SK-N-SH (cell line): ENCODE measurements around the gene CDKL4. TPM values are rescaled to one million over a fixed set of nuclear protein-coding genes. Genes with fewer than 3 reads are reported as not detected.
"Not testable (repeated sequence)": the region's sequence is repeated elsewhere in the genome, so short reads cannot be mapped to it uniquely, and the experiment has no call there.

Source experiments
- CTCF ChIA-PET: fragments of 300-600, 350-600 bp; formaldehyde crosslinking; extraction: SDS; loops from one replicate; lab custom pipeline; 2021; lab: Yijun Ruan, JAX
- POLR2A ChIA-PET: fragments of 350-600 bp; sonication (Branson Sonifier 250); formaldehyde crosslinking; extraction: SDS; loops from one replicate; lab custom pipeline; 2020; ENCODE audit warnings: antibody characterized with exemption, inconsistent platforms; lab: Yijun Ruan, JAX
- DNase-seq: peaks from one replicate; pipeline ENCODE4 v3.0.0; 2012
- H2AFZ ChIP-seq: fragments of 200-600 bp; sonication (generic); 2 replicates; pipeline ENCODE4 v1.8.1; 2016; ENCODE audit warnings: antibody characterized with exemption, mild to moderate bottlenecking, low read depth
- H3F3A ChIP-seq: fragments of 200-600 bp; sonication (generic); replicated peaks from 2 replicates; pipeline ENCODE3; 2016; ENCODE audit warnings: antibody characterized with exemption, mild to moderate bottlenecking; ENCODE audit not compliant: insufficient read depth
- H3K27ac ChIP-seq, 2 experiments: fragments of 200-500 bp in 1 of 2; fragments of 200-600 bp in 1 of 2; sonication (Bioruptor generic) in 1 of 2; sonication (generic), shearing (Covaris generic) in 1 of 2; 2 replicates each; pipeline versions ENCODE4 v1.5.1 to v1.6.1; 2014 to 2016; ENCODE audit warnings: low read depth in 2 of 2, inconsistent platforms in 1 of 2, low read length in 1 of 2, mild to moderate bottlenecking in 1 of 2, mixed read lengths in 1 of 2
- H3K27me3 ChIP-seq: fragments of 200-600 bp; sonication (generic), shearing (Covaris generic); 2 replicates; pipeline ENCODE4 v1.6.1; 2016; ENCODE audit warnings: mixed run types; ENCODE audit not compliant: insufficient read depth
- H3K36me3 ChIP-seq, 2 experiments: fragments of 200-500 bp in 1 of 2; fragments of 200-600 bp in 1 of 2; sonication (Bioruptor generic) in 1 of 2; sonication (generic) in 1 of 2; replicated peaks in 1 of 2; 2 replicates each; pipeline versions ENCODE3 to v1.5.1; 2014 to 2016; ENCODE audit warnings: low read length in 1 of 2, mild to moderate bottlenecking in 1 of 2; ENCODE audit not compliant: insufficient read depth in 2 of 2, control insufficient read depth in 1 of 2
- H3K4me1 ChIP-seq, 2 experiments: fragments of 200-500 bp in 1 of 2; fragments of 200-600 bp in 1 of 2; sonication (Bioruptor generic) in 1 of 2; sonication (generic), shearing (Covaris generic) in 1 of 2; 2 replicates each; pipeline versions ENCODE4 v1.5.1 to v1.6.1; 2014 to 2016; ENCODE audit warnings: low read depth in 1 of 2, low read length in 1 of 2, mixed run types in 1 of 2; ENCODE audit not compliant: insufficient read depth in 2 of 2, control insufficient read depth in 1 of 2
- H3K4me2 ChIP-seq: fragments of 200-600 bp; sonication (generic), shearing (Covaris generic); 2 replicates; pipeline ENCODE4 v1.6.1; 2017; ENCODE audit warnings: mixed run types
- H3K4me3 ChIP-seq, 2 experiments: fragments of 200-500 bp in 1 of 2; fragments of 200-600 bp in 1 of 2; sonication (Bioruptor generic) in 1 of 2; sonication (generic), shearing (Covaris generic) in 1 of 2; 2 replicates each; pipeline versions ENCODE4 v1.5.1 to v1.8.1; 2014 to 2016; ENCODE audit warnings: low read depth in 2 of 2, inconsistent platforms in 1 of 2, low read length in 1 of 2, mild to moderate bottlenecking in 1 of 2, mixed read lengths in 1 of 2, moderate library complexity in 1 of 2
- H3K79me2 ChIP-seq: fragments of 200-600 bp; sonication (generic); 2 replicates; pipeline ENCODE4 v1.8.1; 2017; ENCODE audit warnings: mild to moderate bottlenecking; ENCODE audit not compliant: insufficient read depth
- H3K9ac ChIP-seq: fragments of 200-600 bp; sonication (generic); 2 replicates; pipeline ENCODE4 v1.6.1; 2017; ENCODE audit warnings: mixed run types
- H3K9me2 ChIP-seq: fragments of 200-600 bp; sonication (generic); 2 replicates; pipeline ENCODE4 v1.6.1; 2017; ENCODE audit warnings: mixed run types
- H3K9me3 ChIP-seq: fragments of 200-600 bp; sonication (generic); 2 replicates; pipeline ENCODE4 v1.6.1; 2017; ENCODE audit warnings: mixed run types, mild to moderate bottlenecking, moderate library complexity
- H4K20me1 ChIP-seq: fragments of 200-600 bp; sonication (generic); 2 replicates; pipeline ENCODE4 v1.6.1; 2017; ENCODE audit warnings: mild to moderate bottlenecking, mixed run types; ENCODE audit not compliant: insufficient read depth
- FOXM1 ChIP-seq: IDR thresholded peaks from 2 replicates; pipeline ENCODE4 v1.4.0; 2012; ENCODE audit warnings: low read depth, mild to moderate bottlenecking
- RFX5 ChIP-seq: IDR thresholded peaks from 2 replicates; pipeline ENCODE4 v1.6.1; 2012; ENCODE audit warnings: mild to moderate bottlenecking, improper control_type of control experiment, low read length
- TCF12 ChIP-seq: IDR thresholded peaks from 2 replicates; pipeline ENCODE4 v1.4.0; 2012
- WGBS: methylation state at CpG from one replicate; pipeline ENCODE4 v1.1.6; 2017; ENCODE audit warnings: low lambda C conversion rate; 5-methylcytosine and 5-hydroxymethylcytosine counted together
- polyA plus RNA-seq, 3 experiments: library from polyadenylated mRNA; depleted of rRNA; stranded (reverse); fragments of >200 nt; gene quantifications; 2 replicates each; pipeline ENCODE4 v1.2.3, GENCODE V29; 2012
- TF ChIP-seq, protein P1 (sequence below): fragments of 150-350 bp; IDR thresholded peaks from 2 replicates; pipeline ENCODE4 v1.6.1; 2016; ENCODE audit warnings: mild to moderate bottlenecking, low read depth, low read length
- TF ChIP-seq, protein P2 (sequence below): fragments of 150-350 bp; IDR thresholded peaks from 2 replicates; pipeline ENCODE4 v1.6.1; 2017; ENCODE audit warnings: antibody characterized with exemption, low read length, low read depth, borderline replicate concordance

Gene CDKL4
- polyA plus RNA-seq, 1 of the 3 experiments (the other 2 are of a cell fraction): 0.81 TPM

DNA sequence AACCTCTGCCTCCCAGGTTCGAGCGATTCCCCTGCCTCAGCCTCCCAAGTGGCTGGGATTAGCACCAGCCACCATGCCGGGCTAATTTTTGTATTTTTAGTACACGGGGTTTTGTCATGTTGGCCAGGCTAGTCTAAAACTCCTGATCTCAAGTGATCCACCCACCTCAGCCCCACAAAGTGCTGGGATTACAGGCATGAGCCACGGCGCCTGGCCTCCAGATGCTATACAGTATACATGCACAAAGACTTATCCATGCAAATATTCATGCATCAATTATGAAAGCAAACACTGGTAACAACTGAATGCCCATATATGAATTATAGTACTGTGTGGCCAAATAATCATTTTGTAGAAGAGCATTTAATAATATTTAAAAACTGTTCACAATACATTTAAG lies 86.9 kb downstream of the CDKL4 start:
- WGBS: 97% methylated on average over 6 of the region's 6 CpGs
- Histone ChIP-seq H3K9me2 (no peaks in the 10 kb centered on the region), H3K4me2 (no peak overlapping the region), H3K4me3 (no peak overlapping the region), H3K27me3 (no peaks in the 10 kb centered on the region), H3F3A (no peaks in the 10 kb centered on the region), H2AFZ (no peak overlapping the region), H3K36me3 (no peaks in the 10 kb centered on the region), H3K9me3 (no peaks in the 10 kb centered on the region), H3K9ac (no peak overlapping the region), H3K4me1 (no peaks in the 10 kb centered on the region), H3K79me2 (no peaks in the 10 kb centered on the region), H3K27ac (no peak overlapping the region), H4K20me1 (no peaks in the 10 kb centered on the region)
- no peak for DNase-seq
- CTCF ChIA-PET: no interaction called here
- POLR2A ChIA-PET: no interaction called here
- TF ChIP-seq TCF12: no peak

DNA sequence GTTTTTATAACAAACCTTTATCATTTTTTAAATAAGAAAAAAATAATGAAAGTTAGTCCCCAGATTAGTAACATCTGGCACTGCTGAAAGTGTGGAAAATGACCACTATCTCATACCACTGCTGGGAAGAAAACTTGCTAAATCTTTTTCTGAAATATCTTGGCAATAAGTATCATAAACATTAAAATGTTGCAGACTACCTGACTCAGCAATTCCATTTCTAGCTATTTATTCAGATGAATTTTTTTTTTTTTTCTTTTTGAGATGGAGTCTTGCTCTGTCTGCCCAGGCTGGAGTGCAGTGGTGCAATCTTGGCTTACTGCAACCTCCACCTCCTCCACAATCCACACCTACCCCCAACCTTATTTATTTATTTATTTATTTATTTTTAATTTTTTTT lies 87.7 kb downstream of the CDKL4 start:
- Histone ChIP-seq H3K27ac (no peak overlapping the region), H2AFZ (no peak overlapping the region), H3K4me2 (no peak overlapping the region), H4K20me1 (no peaks in the 10 kb centered on the region), H3K4me3 (no peak overlapping the region), H3F3A (no peaks in the 10 kb centered on the region), H3K9ac (no peak overlapping the region), H3K27me3 (no peaks in the 10 kb centered on the region), H3K36me3 (no peaks in the 10 kb centered on the region), H3K79me2 (no peaks in the 10 kb centered on the region), H3K4me1 (no peaks in the 10 kb centered on the region), H3K9me3 (no peaks in the 10 kb centered on the region), H3K9me2 (no peaks in the 10 kb centered on the region)
- ChIA-PET CTCF (interaction anchor here (0.6 to 1.3 kb wide), 4 partner anchors 32 to 216 kb away, joined by 3 read pairs; no protein-coding TSS in a partner anchor), POLR2A (interaction anchor here (0.5 kb wide), 1 partner anchor 103 kb away, joined by 3 read pairs; no protein-coding TSS in a partner anchor)
- TF ChIP-seq, protein P1, sequence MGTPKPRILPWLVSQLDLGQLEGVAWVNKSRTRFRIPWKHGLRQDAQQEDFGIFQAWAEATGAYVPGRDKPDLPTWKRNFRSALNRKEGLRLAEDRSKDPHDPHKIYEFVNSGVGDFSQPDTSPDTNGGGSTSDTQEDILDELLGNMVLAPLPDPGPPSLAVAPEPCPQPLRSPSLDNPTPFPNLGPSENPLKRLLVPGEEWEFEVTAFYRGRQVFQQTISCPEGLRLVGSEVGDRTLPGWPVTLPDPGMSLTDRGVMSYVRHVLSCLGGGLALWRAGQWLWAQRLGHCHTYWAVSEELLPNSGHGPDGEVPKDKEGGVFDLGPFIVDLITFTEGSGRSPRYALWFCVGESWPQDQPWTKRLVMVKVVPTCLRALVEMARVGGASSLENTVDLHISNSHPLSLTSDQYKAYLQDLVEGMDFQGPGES: no peak
- TF ChIP-seq RFX5 (no peak), FOXM1 (no peak)
- TF ChIP-seq, protein P2, sequence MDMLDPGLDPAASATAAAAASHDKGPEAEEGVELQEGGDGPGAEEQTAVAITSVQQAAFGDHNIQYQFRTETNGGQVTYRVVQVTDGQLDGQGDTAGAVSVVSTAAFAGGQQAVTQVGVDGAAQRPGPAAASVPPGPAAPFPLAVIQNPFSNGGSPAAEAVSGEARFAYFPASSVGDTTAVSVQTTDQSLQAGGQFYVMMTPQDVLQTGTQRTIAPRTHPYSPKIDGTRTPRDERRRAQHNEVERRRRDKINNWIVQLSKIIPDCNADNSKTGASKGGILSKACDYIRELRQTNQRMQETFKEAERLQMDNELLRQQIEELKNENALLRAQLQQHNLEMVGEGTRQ: no peak
- DNase-seq: no peak

DNA sequence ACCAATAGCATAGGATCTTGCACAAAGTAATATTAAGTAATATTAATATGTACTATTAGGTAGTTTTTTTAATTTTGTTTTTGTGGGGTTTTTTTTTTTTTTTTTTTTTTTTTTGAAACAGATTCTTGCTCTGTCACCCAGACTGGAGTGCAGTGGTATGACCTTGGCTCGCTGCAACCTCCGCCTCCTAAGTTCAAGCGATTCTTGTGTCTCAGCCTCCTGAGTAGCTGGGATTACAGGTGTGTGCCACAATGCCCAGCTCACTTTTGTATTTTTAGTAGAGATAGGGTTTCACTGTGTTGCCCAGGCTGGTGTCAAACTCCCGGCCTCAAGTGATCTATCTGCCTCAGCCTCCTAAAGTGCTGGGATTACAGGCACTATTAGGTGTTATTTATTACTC lies 88.2 kb downstream of the CDKL4 start:
- not testable (repeated sequence) for H3K4me3 ChIP-seq, H2AFZ ChIP-seq, H3K9ac ChIP-seq, H3K9me2 ChIP-seq, DNase-seq, H3F3A ChIP-seq, H3K36me3 ChIP-seq, H3K27me3 ChIP-seq, H3K9me3 ChIP-seq, H3K4me1 ChIP-seq, H3K27ac ChIP-seq, H3K79me2 ChIP-seq, H4K20me1 ChIP-seq, H3K4me2 ChIP-seq
- 100% methylated on average over 4 of the region's 4 CpGs for WGBS
- ChIA-PET CTCF (interaction anchor here (0.6 to 1.3 kb wide), 4 partner anchors 31 to 216 kb away, joined by 3 read pairs; no protein-coding TSS in a partner anchor), POLR2A (interaction anchor here (0.5 to 1.2 kb wide), 2 partner anchors 26 to 104 kb away, joined by 3 read pairs; no protein-coding TSS in a partner anchor)
